Neural cell (in vitro differentiated cells): ENCODE measurements around the gene PRKACA.

Experiments
- CTCF ChIP-seq: fragments of 450-650 bp; IDR thresholded peaks from 2 replicates; pipeline ENCODE4 v1.5.1; 2014; ENCODE audit warnings: antibody characterized with exemption, mild to moderate bottlenecking, moderate library complexity; ENCODE audit not compliant: poor library complexity, severe bottlenecking
- EP300 ChIP-seq: fragments of 450-650 bp; conservative IDR thresholded peaks from 2 replicates; pipeline ENCODE4 v1.6.1; 2014; ENCODE audit warnings: antibody characterized with exemption, mild to moderate bottlenecking, moderate library complexity; ENCODE audit not compliant: poor library complexity, severe bottlenecking
- EZH2 ChIP-seq: fragments of 200-600, 300-800 bp; shearing (Covaris generic), sonication (generic); IDR thresholded peaks from 2 replicates; pipeline ENCODE4 v1.6.1; 2014; ENCODE audit warnings: antibody characterized with exemption, low read length, borderline replicate concordance, mild to moderate bottlenecking; ENCODE audit not compliant: insufficient read depth, poor library complexity, severe bottlenecking
- MXI1 ChIP-seq: fragments of 450-650 bp; conservative IDR thresholded peaks from 2 replicates; pipeline ENCODE4 v1.6.1; 2014; ENCODE audit warnings: antibody characterized with exemption, mild to moderate bottlenecking; ENCODE audit not compliant: poor library complexity, severe bottlenecking
- POLR2AphosphoS5 ChIP-seq: IDR thresholded peaks from 2 replicates; pipeline ENCODE4 v1.6.1; 2012
- RAD21 ChIP-seq: fragments of 450-650 bp; conservative IDR thresholded peaks from 2 replicates; pipeline ENCODE4 v1.6.1; 2014; ENCODE audit warnings: antibody characterized with exemption, mild to moderate bottlenecking, moderate library complexity
- REST ChIP-seq: IDR thresholded peaks from 2 replicates; pipeline ENCODE4 v1.6.1; 2012; ENCODE audit warnings: borderline replicate concordance
- SMC3 ChIP-seq: fragments of 450-650 bp; conservative IDR thresholded peaks from 2 replicates; pipeline ENCODE4 v1.6.1; 2014; ENCODE audit warnings: antibody characterized with exemption, mild to moderate bottlenecking, moderate library complexity; ENCODE audit not compliant: poor library complexity
- TAF1 ChIP-seq: IDR thresholded peaks from 2 replicates; pipeline ENCODE4 v1.6.1; 2012; ENCODE audit warnings: low read depth

GRCh38 chr19:14059652-14060155 lies 57.9 kb downstream of the PRKACA start:
- TF ChIP-seq CTCF, result no peak
- no peak for TF ChIP-seq EP300
- TF ChIP-seq EZH2, result no peak
- no peak for TF ChIP-seq MXI1
- no peak for TF ChIP-seq SMC3
- TF ChIP-seq POLR2AphosphoS5, result no peak
- no peak for TF ChIP-seq TAF1
- TF ChIP-seq RAD21, result no peak
- TF ChIP-seq REST, result no peak
